GM18519 (cell line): Measurements from ENCODE around the gene PSME3IP1.
"Not testable (repeated sequence)": the region's sequence is repeated elsewhere in the genome, so short reads cannot be mapped to it uniquely, and the experiment has no call there.

Experiments
- ATAC-seq: cut with Tn5 transposase; IDR thresholded peaks from one replicate; pipeline ENCODE4 v1.9.1; 2021; ENCODE audit warnings: mild to moderate bottlenecking, moderate library complexity; ENCODE audit not compliant: unreplicated experiment, low FRiP score

The PSME3IP1 gene

GRCh38 chr16:57200926-57201325 is 15.1 kb upstream of the PSME3IP1 start:
- ATAC-seq = not testable (repeated sequence)

GRCh38 chr16:57200321-57200720 is 14.5 kb upstream of the PSME3IP1 start:
- not testable (repeated sequence) for ATAC-seq

- ATAC-seq = no peak
Measured at GRCh38 chr16:57196753-57197152, 10.9 kb upstream of the PSME3IP1 start.

GRCh38 chr16:57196286-57196685 is 10.4 kb upstream of the PSME3IP1 start:
- ATAC-seq = no peak

GRCh38 chr16:57194512-57194911 is 8.7 kb upstream of the PSME3IP1 start:
- ATAC-seq = no peak

- no peak for ATAC-seq
Measured at GRCh38 chr16:57192720-57193486, 7.1 kb upstream of the PSME3IP1 start.

- ATAC-seq = no peak
Measured at GRCh38 chr16:57192146-57192545, 6.3 kb upstream of the PSME3IP1 start.

- no peak for ATAC-seq
Measured at GRCh38 chr16:57191056-57191571, 5.3 kb upstream of the PSME3IP1 start.

GRCh38 chr16:57190136-57190535 is 4.3 kb upstream of the PSME3IP1 start:
- no peak for ATAC-seq

- not testable (repeated sequence) for ATAC-seq
Measured at GRCh38 chr16:57189527-57189926, 3.7 kb upstream of the PSME3IP1 start.

- no peak for ATAC-seq
Measured at GRCh38 chr16:57188711-57189002, 2.8 kb upstream of the PSME3IP1 start.

GRCh38 chr16:57187902-57188710 is 2.3 kb upstream of the PSME3IP1 start:
- ATAC-seq = not testable (repeated sequence)

- ATAC-seq = no peak
Measured at GRCh38 chr16:57186872-57187854, 1.3 kb upstream of the PSME3IP1 start.

- peak; percentile 26 for ATAC-seq
Measured at GRCh38 chr16:57185446-57185944, 344 bp downstream of the PSME3IP1 start.

GRCh38 chr16:57184887-57185445 is 873 bp downstream of the PSME3IP1 start:
- ATAC-seq = no peak

- ATAC-seq = no peak
Measured at GRCh38 chr16:57184113-57184512, 1.7 kb downstream of the PSME3IP1 start.

GRCh38 chr16:57179215-57179828 is 6.5 kb downstream of the PSME3IP1 start:
- ATAC-seq = no peak

- no peak for ATAC-seq
Measured at GRCh38 chr16:57178793-57179212, 7.0 kb downstream of the PSME3IP1 start.

- ATAC-seq = no peak
Measured at GRCh38 chr16:57178196-57178595, 7.6 kb downstream of the PSME3IP1 start.

GRCh38 chr16:57175896-57176295 is 9.9 kb downstream of the PSME3IP1 start:
- no peak for ATAC-seq
